Lung (tissue), 12 donors: ENCODE results near the gene RPL28. TPM values are rescaled to one million over a fixed set of nuclear protein-coding genes. Genes with fewer than 3 reads are reported as not detected.

Source experiments
- ATAC-seq: fragments of 200-7000 bp; cut with Tn5 transposase; one replicate; pipeline ENCODE4 v1.9.1; 2020; ENCODE audit warnings: moderate number of reproducible peaks; ENCODE audit not compliant: insufficient read depth, low FRiP score
- DNase-seq, 3 donors: peaks; one replicate each; pipeline ENCODE4 v3.0.0-alpha.2; 2013 to 2017
- H3K27ac ChIP-seq, 2 donors: one replicate each; pipeline ENCODE4 v1.5.1; 2013; ENCODE audit warnings: mild to moderate bottlenecking in 2 of 2, moderate library complexity in 2 of 2, control low read depth in 1 of 2, inconsistent platforms in 1 of 2, low read depth in 1 of 2, low read length in 1 of 2
- H3K27me3 ChIP-seq, 3 donors: one replicate each; pipeline ENCODE4 v1.5.1; 2013; ENCODE audit warnings: low read length in 2 of 3; ENCODE audit not compliant: control insufficient read depth in 3 of 3, insufficient read depth in 3 of 3
- H3K36me3 ChIP-seq, 4 donors: one replicate each; pipeline ENCODE4 v1.5.1; 2013; ENCODE audit warnings: low read length in 4 of 4, mild to moderate bottlenecking in 1 of 4, moderate library complexity in 1 of 4; ENCODE audit not compliant: control insufficient read depth in 4 of 4, insufficient read depth in 4 of 4
- H3K4me1 ChIP-seq, 5 donors: one replicate each; pipeline ENCODE4 v1.5.1; 2013; ENCODE audit warnings: low read length in 5 of 5, mild to moderate bottlenecking in 2 of 5, moderate library complexity in 1 of 5; ENCODE audit not compliant: control insufficient read depth in 5 of 5, insufficient read depth in 5 of 5
- H3K4me3 ChIP-seq: one replicate; pipeline ENCODE4 v1.5.1; 2013; ENCODE audit warnings: mild to moderate bottlenecking, control low read depth, moderate library complexity
- H3K9ac ChIP-seq, 2 donors: one replicate each; pipeline ENCODE4 v1.5.1; 2013; ENCODE audit warnings: low read length in 2 of 2, control low read depth in 1 of 2; ENCODE audit not compliant: insufficient read depth in 1 of 2
- H3K9me3 ChIP-seq, 4 donors: one replicate each; pipeline ENCODE4 v1.5.1; 2013; ENCODE audit warnings: low read length in 3 of 4, mild to moderate bottlenecking in 1 of 4, moderate library complexity in 1 of 4; ENCODE audit not compliant: control insufficient read depth in 4 of 4, insufficient read depth in 3 of 4
- CTCF ChIP-seq: IDR thresholded peaks from 2 replicates; pipeline ENCODE4 v1.5.1; 2012; ENCODE audit warnings: mild to moderate bottlenecking; ENCODE audit errors: control extremely low read depth, extremely low read depth
- WGBS, 2 donors: extraction: QIAGEN DNeasy Blood & Tissue Kit; methylation state at CpG; one replicate each; pipeline ENCODE4 v1.1.7; 2013; 5-methylcytosine and 5-hydroxymethylcytosine counted together
- polyA plus RNA-seq, 2 donors: library from polyadenylated mRNA; stranded (reverse); fragments of 200-250 nt; gene quantifications; one replicate each; pipeline ENCODE4 v1.2.1, GENCODE V29; 2013
- total RNA-seq, 2 donors: library from RNA; depleted of rRNA in 1 of 2; stranded (reverse); fragments of >200 nt in 1 of 2; gene quantifications; one replicate each; pipeline ENCODE4 v1.2.1, GENCODE V29; 2014 to 2021
- donor health status: control.
- donor health status: control.
- donor health status: Bipolar disorder and iron deficiency.
- donor health status: healthy.
- donor health status: DM: yes; HTN: yes; CAD: no.

Gene RPL28
- total and polyA plus RNA-seq, 4 donors, result 272 to 3,086 (median 1,601) TPM

- no peak for TF ChIP-seq CTCF
- peaks cover 0 to 3% (median 0%) of the 10 kb centered on the region in 4 donors for H3K9me3 ChIP-seq
- ATAC-seq (no peak), DNase-seq (peak in 2 of 3 donors; percentile 22 to 28)
- peaks cover 0 to 19% (median 4%) of the 10 kb centered on the region in 5 donors for H3K4me1 ChIP-seq
- no peak overlapping the region for H3K4me3 ChIP-seq
- H3K36me3 ChIP-seq, result peaks cover 0 to 26% (median 6%) of the 10 kb centered on the region in 4 donors
- no peak overlapping the region for H3K27ac ChIP-seq
- no peak overlapping the region for H3K9ac ChIP-seq
- WGBS, 2 donors, result 87 to 94% methylated on average over 40 to 43 of the region's 43 CpGs
- H3K27me3 ChIP-seq, result no peaks in the 10 kb centered on the region
These were observed 39.7 kb upstream of the RPL28 start for GRCh38 chr19:55345818-55346724.

- DNase-seq, result no peak
- no peak overlapping the region for H3K27ac ChIP-seq
- no peak overlapping the region for H3K9ac ChIP-seq
- peaks cover 0 to 5% (median 3%) of the 10 kb centered on the region in 3 donors for H3K27me3 ChIP-seq
- ATAC-seq, result no peak
- no peak overlapping the region for H3K4me3 ChIP-seq
- H3K4me1 ChIP-seq, result peaks cover 0 to 12% (median 0%) of the 10 kb centered on the region in 5 donors
- 92 to 97% methylated on average over 29 to 41 of the region's 41 CpGs for WGBS, 2 donors
- H3K9me3 ChIP-seq, result peaks cover 0 to 3% (median 0%) of the 10 kb centered on the region in 4 donors
- H3K36me3 ChIP-seq, result peaks cover 0 to 26% (median 6%) of the 10 kb centered on the region in 4 donors
- no peak for TF ChIP-seq CTCF
These were observed 38.8 kb upstream of the RPL28 start for GRCh38 chr19:55346725-55347441.

GRCh38 chr19:55347442-55348009 lies 38.2 kb upstream of the RPL28 start:
- H3K27ac ChIP-seq, result no peak overlapping the region
- TF ChIP-seq CTCF, result no peak
- ATAC-seq (no peak), DNase-seq (no peak)
- H3K4me1 ChIP-seq, result peaks cover 0 to 12% (median 0%) of the 10 kb centered on the region in 5 donors
- H3K9ac ChIP-seq, result no peak overlapping the region
- H3K27me3 ChIP-seq, result peaks cover 0 to 12% (median 9%) of the 10 kb centered on the region in 3 donors
- H3K36me3 ChIP-seq, result peaks cover 0 to 23% (median 3%) of the 10 kb centered on the region in 4 donors
- 86 to 91% methylated on average over 9 to 10 of the region's 10 CpGs for WGBS, 2 donors
- peaks cover 0 to 3% (median 0%) of the 10 kb centered on the region in 4 donors for H3K9me3 ChIP-seq
- H3K4me3 ChIP-seq, result no peak overlapping the region
